NT2/D1 (cell line): ENCODE measurements around the gene FCRL5.

Experiments
- SUZ12 ChIP-seq: IDR thresholded peaks from 2 replicates; pipeline ENCODE4 v1.6.1; 2011; ENCODE audit not compliant: insufficient read length, insufficient read depth; ENCODE audit errors: extremely low read depth
- YY1 ChIP-seq: IDR thresholded peaks from 2 replicates; pipeline ENCODE4 v1.6.1; 2011; ENCODE audit not compliant: insufficient read length, insufficient read depth
- ZNF274 ChIP-seq: IDR thresholded peaks from 2 replicates; pipeline ENCODE4 v1.6.1; 2011; ENCODE audit warnings: mild to moderate bottlenecking, low read depth, low read length

DNA sequence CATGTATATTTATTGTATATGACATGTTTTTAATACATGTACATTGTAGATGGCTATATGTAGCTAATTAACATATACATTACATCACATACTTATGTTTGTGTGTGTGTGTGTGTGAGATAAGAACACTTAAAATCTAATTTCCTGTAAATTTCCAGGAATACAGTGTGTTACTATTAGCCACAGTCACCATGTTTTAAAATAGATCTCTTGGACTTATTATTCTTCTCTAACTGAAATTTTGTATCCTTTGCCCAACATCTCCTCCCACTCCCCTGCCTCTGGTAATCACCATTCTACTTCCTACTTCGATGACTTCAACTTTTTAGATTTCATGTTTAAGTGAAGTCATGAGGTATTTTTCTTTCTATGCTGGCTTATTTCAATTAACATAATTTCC lies 64.8 kb downstream of the FCRL5 start:
- TF ChIP-seq YY1 (no peak), SUZ12 (no peak), ZNF274 (no peak)
